HepG2 (cell line): ENCODE data around the gene PDIA2.

Experiments
- CBFB ChIP-seq: sonication (generic); formaldehyde crosslinking; IDR thresholded peaks from 2 replicates; pipeline ENCODE4 v1.4.0; 2020; ENCODE audit warnings: missing genetic modification reagents
- GABPA ChIP-seq, 2 experiments: IDR thresholded peaks; 2 replicates each; pipeline ENCODE4 v1.6.1; 2011 to 2016; ENCODE audit warnings: low read depth in 2 of 2, low read length in 1 of 2, missing biosample characterization in 1 of 2, missing genetic modification characterization in 1 of 2
- POLR2A ChIP-seq, 2 experiments: IDR thresholded peaks; 2 replicates each; pipeline ENCODE4 v1.6.1; 2011; ENCODE audit warnings: low read depth in 2 of 2, low read length in 2 of 2, mild to moderate bottlenecking in 1 of 2, moderate library complexity in 1 of 2; ENCODE audit not compliant: insufficient read depth in 1 of 2
- POLR2AphosphoS5 ChIP-seq: IDR thresholded peaks from 2 replicates; pipeline ENCODE4 v1.6.1; 2012; ENCODE audit warnings: low read depth, low read length
- RFXANK ChIP-seq: IDR thresholded peaks from 2 replicates; pipeline ENCODE4 v1.6.1; 2016

GRCh38 chr16:268141-269053 is 14.6 kb upstream of the PDIA2 start:
- TF ChIP-seq CBFB (CRISPR knock-in tag) = no peak
- no peak for TF ChIP-seq POLR2AphosphoS5
- TF ChIP-seq RFXANK (CRISPR knock-in tag) = no peak
- no peak for TF ChIP-seq GABPA (IDR thresholded peaks at IDR 0.05; ENCODE audit: low read depth, low read length)
- TF ChIP-seq GABPA (CRISPR knock-in tag; IDR thresholded peaks at IDR 0.05; ENCODE audit: low read depth) = no peak
- TF ChIP-seq POLR2A (IDR thresholded peaks at IDR 0.05; ENCODE audit: insufficient read depth in 1 of 2, low read depth in 2 of 2, low read length in 2 of 2) = no peak
